Measurements from ENCODE around the gene WFS1. TPM values are rescaled to one million over a fixed set of nuclear protein-coding genes. Genes with fewer than 3 reads are reported as not detected.

The WFS1 gene
- total and polyA plus RNA-seq, 2 of the 13 experiments (the other 11 are each of a cell fraction or from before 2014, with no cell fraction given): 39.1 to 42.2 TPM

DNA sequence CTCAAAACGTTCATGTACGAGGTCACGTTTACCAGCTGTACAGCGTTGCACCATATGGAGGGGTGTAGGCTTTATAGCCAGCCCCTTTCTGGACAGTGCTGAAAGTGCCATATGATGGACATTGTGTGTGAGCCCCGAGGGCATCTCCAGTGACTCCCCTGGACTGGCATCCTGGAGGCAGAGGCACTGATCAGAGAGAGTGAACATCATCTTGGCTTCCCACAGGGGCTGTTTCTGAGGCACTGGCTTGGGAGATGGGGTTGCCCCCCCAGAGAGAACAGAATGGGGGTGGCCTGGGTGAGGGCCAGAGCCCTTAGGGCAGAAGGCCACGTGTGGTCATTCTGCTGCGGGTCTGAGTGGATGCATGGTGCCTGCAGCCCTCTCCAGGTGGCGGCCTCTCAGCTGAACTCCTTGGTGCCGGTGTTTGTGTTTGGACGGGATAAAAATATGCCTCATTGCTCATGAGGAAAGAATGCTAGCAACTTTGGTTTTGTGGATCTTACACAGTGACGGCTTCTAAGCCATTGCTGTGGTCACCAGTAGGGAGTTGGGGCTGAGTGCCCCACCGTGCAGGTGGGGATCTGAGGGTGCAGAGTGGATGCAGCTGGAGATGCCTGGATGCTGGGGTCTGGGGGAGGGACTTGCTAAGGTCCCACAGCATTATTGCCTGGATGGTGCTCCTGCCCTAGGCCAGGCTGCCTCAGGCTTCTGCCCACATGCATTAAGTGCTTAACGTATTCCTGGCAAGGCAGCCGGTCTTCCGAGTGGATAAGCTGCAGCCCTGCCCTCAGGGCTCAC, 3.4 kb downstream of the WFS1 start (continued):
- TF ChIP-seq, protein P1, sequence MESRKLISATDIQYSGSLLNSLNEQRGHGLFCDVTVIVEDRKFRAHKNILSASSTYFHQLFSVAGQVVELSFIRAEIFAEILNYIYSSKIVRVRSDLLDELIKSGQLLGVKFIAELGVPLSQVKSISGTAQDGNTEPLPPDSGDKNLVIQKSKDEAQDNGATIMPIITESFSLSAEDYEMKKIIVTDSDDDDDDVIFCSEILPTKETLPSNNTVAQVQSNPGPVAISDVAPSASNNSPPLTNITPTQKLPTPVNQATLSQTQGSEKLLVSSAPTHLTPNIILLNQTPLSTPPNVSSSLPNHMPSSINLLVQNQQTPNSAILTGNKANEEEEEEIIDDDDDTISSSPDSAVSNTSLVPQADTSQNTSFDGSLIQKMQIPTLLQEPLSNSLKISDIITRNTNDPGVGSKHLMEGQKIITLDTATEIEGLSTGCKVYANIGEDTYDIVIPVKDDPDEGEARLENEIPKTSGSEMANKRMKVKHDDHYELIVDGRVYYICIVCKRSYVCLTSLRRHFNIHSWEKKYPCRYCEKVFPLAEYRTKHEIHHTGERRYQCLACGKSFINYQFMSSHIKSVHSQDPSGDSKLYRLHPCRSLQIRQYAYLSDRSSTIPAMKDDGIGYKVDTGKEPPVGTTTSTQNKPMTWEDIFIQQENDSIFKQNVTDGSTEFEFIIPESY (CRISPR knock-in tag; IDR thresholded peaks at IDR 0.05): peak; percentile 99
- TF ChIP-seq POGZ (CRISPR knock-in tag; IDR thresholded peaks at IDR 0.05): peak; percentile 23; the same call in 1 of the 2 replicates
- 0 out of 2 replicates have a peak, but pooled peaks have one; percentile 43 for TF ChIP-seq ZNF619 (CRISPR knock-in tag; IDR thresholded peaks at IDR 0.05)
- no peak for TF ChIP-seq PHB2 (IDR thresholded peaks at IDR 0.05; ENCODE audit: partially characterized antibody)
- 0 out of 2 replicates have a peak, but pooled peaks have one; percentile 13 for TF ChIP-seq ZMYM4 (CRISPR knock-in tag; IDR thresholded peaks at IDR 0.05)
- 0 out of 2 replicates have a peak, but pooled peaks have one; percentile 18 for TF ChIP-seq ZBTB38 (CRISPR knock-in tag; IDR thresholded peaks at IDR 0.05)

DNA sequence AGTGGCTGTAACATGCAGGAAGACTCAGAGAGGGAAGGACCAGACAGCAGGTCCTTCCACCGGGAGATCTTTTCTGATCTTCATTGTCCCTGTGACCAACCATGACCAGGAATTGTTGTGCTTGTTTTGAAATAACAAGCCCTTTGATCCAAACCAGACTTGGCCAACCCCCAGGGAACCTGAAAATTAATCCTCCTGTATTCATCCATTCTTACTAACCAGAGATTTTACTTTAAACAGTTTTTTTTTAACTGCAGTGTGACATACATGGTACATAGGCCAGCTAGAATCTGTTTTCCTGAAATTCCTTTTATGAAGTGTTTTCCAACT, 4.0 kb downstream of the WFS1 start:
- BruUV-seq (replicated peaks): no TSS peak
- peak overlapping the region; percentile 14 to 48 (median 16); a peak in 4 of 6 replicates for H3K4me3 ChIP-seq (replicated peaks in 1 of 3; ENCODE audit: insufficient read depth in 1 of 3, low read depth in 2 of 3, low read length in 3 of 3)
- in situ Hi-C loops (cut with HindIII; ENCODE audit: extremely low pct_ligation_motif_present, low pct_unique_long_range_greater_than_20kb): no loop called here

More for the DNA sequence above, 4.0 kb downstream of the WFS1 start:
- DNase-seq (ENCODE audit: low spot score) (peak; percentile 53), FAIRE-seq (peak; percentile 37), ATAC-seq (no peak)
- Histone ChIP-seq H3K27me3 (ENCODE audit: control insufficient read depth in 1 of 2, insufficient read depth in 2 of 2, low read length in 2 of 2) (no peaks in the 10 kb centered on the region), H4K20me1 (ENCODE audit: insufficient read depth, low read length) (no peaks in the 10 kb centered on the region), H3K4me1 (ENCODE audit: insufficient read depth, low read length) (peaks cover 89% of the 10 kb centered on the region), H3K9me3 (ENCODE audit: low read length) (no peaks in the 10 kb centered on the region), H3K36me3 (replicated peaks in 1 of 2; ENCODE audit: control insufficient read depth in 1 of 2, insufficient read depth in 2 of 2, low read length in 2 of 2) (peaks cover 3 to 7% of the 10 kb centered on the region in 2 experiments; a peak in 2 of 5 replicates), H2AFZ (ENCODE audit: low read length) (no peak overlapping the region), H3K9ac (ENCODE audit: insufficient read depth, low read depth, low read length) (peak overlapping the region; percentile 63; the same call in 1 of the 2 replicates), H3K4me2 (ENCODE audit: low read depth, low read length) (peak overlapping the region; percentile 75), H3K79me2 (ENCODE audit: insufficient read depth, low read length) (peaks cover 66% of the 10 kb centered on the region), H3K27ac (ENCODE audit: extremely low read length, insufficient read depth, low read length) (peak overlapping the region; percentile 71)
- intact Hi-C loops (cut with micrococcal nuclease; ENCODE audit: unreplicated experiment): no loop called here
- WGBS (ENCODE audit: low lambda C conversion rate): 14% methylated on average over 1 of the region's 1 CpG
- no peak for TF ChIP-seq SOX13 (IDR thresholded peaks at IDR 0.05)
- peak in 1 of 2 experiments; percentile 48; a peak in 1 of 4 replicates for TF ChIP-seq SOX13 (CRISPR knock-in tag; conservative IDR thresholded peaks at IDR 0.05 in 1 of 2, IDR thresholded peaks at IDR 0.05 in 1 of 2)
- TF ChIP-seq SOX5 (CRISPR knock-in tag; IDR thresholded peaks at IDR 0.05; ENCODE audit: borderline replicate concordance): peak; percentile 26; the same call in 1 of the 2 replicates
- TF ChIP-seq, protein P2, sequence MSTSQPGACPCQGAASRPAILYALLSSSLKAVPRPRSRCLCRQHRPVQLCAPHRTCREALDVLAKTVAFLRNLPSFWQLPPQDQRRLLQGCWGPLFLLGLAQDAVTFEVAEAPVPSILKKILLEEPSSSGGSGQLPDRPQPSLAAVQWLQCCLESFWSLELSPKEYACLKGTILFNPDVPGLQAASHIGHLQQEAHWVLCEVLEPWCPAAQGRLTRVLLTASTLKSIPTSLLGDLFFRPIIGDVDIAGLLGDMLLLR (CRISPR knock-in tag; IDR thresholded peaks at IDR 0.05): no peak
- ChIA-PET CTCF (ENCODE audit: low intra/inter-chr PET ratio, low total read pairs) (no interaction called here), POLR2A (interaction anchor here (1.2 to 5.0 kb wide), 2 partner anchors 35 to 49 kb away, joined by 3 to 41 read pairs; no protein-coding TSS in a partner anchor)
